GM23338 (cell line): ENCODE data around the gene ME2. TPM values are rescaled to one million over a fixed set of nuclear protein-coding genes. Genes with fewer than 3 reads are reported as not detected.

Experiments used
- ATAC-seq: fragments of 200-7000 bp; cut with Tn5 transposase; 3 replicates; pipeline ENCODE4 v1.9.1; 2020
- DNase-seq: peaks from one replicate; pipeline ENCODE4 v3.0.0-alpha.2; 2015; ENCODE audit warnings: low spot score
- H2AFZ ChIP-seq: fragments of 200-600 bp; sonication (generic); 2 replicates; pipeline ENCODE4 v1.8.0; 2016; ENCODE audit warnings: antibody characterized with exemption, mild to moderate bottlenecking, moderate library complexity
- H3F3A ChIP-seq: fragments of 200-600 bp; sonication (generic); replicated peaks from 2 replicates; pipeline ENCODE4 v1.8.0; 2017; ENCODE audit warnings: antibody characterized with exemption, mixed run types, low read depth
- H3K27ac ChIP-seq: fragments of 200-600 bp; sonication (generic); 2 replicates; pipeline ENCODE4 v1.6.1; 2016; ENCODE audit warnings: low read depth
- H3K27me3 ChIP-seq: fragments of 200-600 bp; sonication (generic); 2 replicates; pipeline ENCODE4 v1.8.0; 2016; ENCODE audit warnings: mild to moderate bottlenecking, mixed run types, moderate library complexity; ENCODE audit not compliant: insufficient read depth
- H3K36me3 ChIP-seq: fragments of 200-600 bp; sonication (generic); 2 replicates; pipeline ENCODE4 v1.8.0; 2016; ENCODE audit warnings: mild to moderate bottlenecking; ENCODE audit not compliant: insufficient read depth
- H3K4me1 ChIP-seq: fragments of 200-600 bp; sonication (generic); 2 replicates; pipeline ENCODE4 v1.8.0; 2016; ENCODE audit warnings: mild to moderate bottlenecking, moderate library complexity; ENCODE audit not compliant: insufficient read depth
- H3K4me2 ChIP-seq: fragments of 200-600 bp; sonication (generic); 2 replicates; pipeline ENCODE4 v1.7.1; 2017; ENCODE audit warnings: mixed run types
- H3K4me3 ChIP-seq: fragments of 200-600 bp; sonication (generic); 2 replicates; pipeline ENCODE4 v1.6.1; 2016; ENCODE audit warnings: mixed run types
- H3K79me2 ChIP-seq: fragments of 200-600 bp; sonication (generic); replicated peaks from 2 replicates; pipeline ENCODE4 v1.8.0; 2017; ENCODE audit warnings: mild to moderate bottlenecking; ENCODE audit not compliant: insufficient read depth
- H3K9me2 ChIP-seq: fragments of 200-600 bp; sonication (generic); 2 replicates; pipeline ENCODE4 v1.8.0; 2017; ENCODE audit not compliant: insufficient read depth
- H4K20me1 ChIP-seq: fragments of 200-600 bp; sonication (generic); replicated peaks from 2 replicates; pipeline ENCODE4 v1.8.0; 2017; ENCODE audit warnings: mild to moderate bottlenecking; ENCODE audit not compliant: insufficient read depth
- H3K27ac Mint-ChIP-seq: 2 replicates; pipeline ENCODE4 v1.8.0; 2020; ENCODE audit warnings: inconsistent platforms, mild to moderate bottlenecking, moderate library complexity, mixed read lengths
- H3K27me3 Mint-ChIP-seq: 3 replicates; pipeline ENCODE4 v1.8.0; 2022; ENCODE audit warnings: low read depth, mild to moderate bottlenecking, moderate library complexity, mixed read lengths, inconsistent platforms; ENCODE audit not compliant: insufficient read depth, poor library complexity
- H3K36me3 Mint-ChIP-seq: 3 replicates; pipeline ENCODE4 v1.8.0; 2021; ENCODE audit warnings: low read depth, mild to moderate bottlenecking, inconsistent platforms, moderate library complexity, mixed read lengths
- H3K4me1 Mint-ChIP-seq: 3 replicates; pipeline ENCODE4 v1.8.0; 2020; ENCODE audit warnings: mild to moderate bottlenecking, inconsistent platforms, mixed read lengths
- H3K4me3 Mint-ChIP-seq: 3 replicates; pipeline ENCODE4 v1.8.0; 2021; ENCODE audit warnings: moderate library complexity, mild to moderate bottlenecking, inconsistent platforms, mixed read lengths
- H3K9me3 Mint-ChIP-seq: 3 replicates; pipeline ENCODE4 v1.8.0; 2020; ENCODE audit warnings: moderate library complexity, mild to moderate bottlenecking, inconsistent platforms, mixed read lengths
- CREB1 ChIP-seq: fragments of 250-450 bp; sonication (Bioruptor Pico); IDR thresholded peaks from 2 replicates; pipeline ENCODE4 v1.5.0; 2020; ENCODE audit warnings: low read depth, mild to moderate bottlenecking, moderate library complexity
- EZH2 ChIP-seq: fragments of 200-600 bp; sonication (generic); IDR thresholded peaks from one replicate; pipeline ENCODE4 v1.8.0; 2017; ENCODE audit warnings: antibody characterized with exemption, mild to moderate bottlenecking, low read depth; ENCODE audit not compliant: unreplicated experiment
- NANOG ChIP-seq: IDR thresholded peaks from 2 replicates; pipeline ENCODE4 v1.6.1; 2016; ENCODE audit warnings: antibody characterized with exemption, borderline replicate concordance
- POLR2AphosphoS5 ChIP-seq: IDR thresholded peaks from 2 replicates; pipeline ENCODE4 v1.6.1; 2016; ENCODE audit warnings: antibody characterized with exemption, low read depth
- STAT1 ChIP-seq: IDR thresholded peaks from one replicate; pipeline ENCODE4 v1.6.1; 2016; ENCODE audit warnings: antibody characterized with exemption; ENCODE audit not compliant: unreplicated experiment
- ZNF114 ChIP-seq: fragments of 250-450 bp; sonication (Bioruptor Pico); IDR thresholded peaks from 2 replicates; pipeline ENCODE4 v1.5.0; 2020; ENCODE audit warnings: mild to moderate bottlenecking, moderate library complexity
- ZNF331 ChIP-seq: fragments of 250-450 bp; sonication (Bioruptor Pico); IDR thresholded peaks from 2 replicates; pipeline ENCODE4 v1.5.0; 2020; ENCODE audit warnings: low read depth, mild to moderate bottlenecking, moderate library complexity
- polyA plus RNA-seq: library from polyadenylated mRNA; unstranded; fragments of >200 nt; fragmentation: Nextera tagmentation; extraction: Ambion mirVana; gene quantifications from 2 replicates; pipeline ENCODE4 v1.2.1, GENCODE V29; 2016
- total RNA-seq: library from RNA; depleted of rRNA; stranded (reverse); fragments of >200 nt; shearing (Covaris generic); gene quantifications from 2 replicates; pipeline ENCODE4 v1.2.3, GENCODE V29; 2014
- TF ChIP-seq, protein P1 (sequence below), 2 experiments: fragments of 200-600 bp in 1 of 2; sonication (generic) in 1 of 2; conservative IDR thresholded peaks; 2 replicates each; pipeline versions ENCODE4 v1.5.1 to v1.6.1; 2016 to 2017; ENCODE audit warnings: antibody characterized with exemption in 2 of 2, low read depth in 2 of 2, mild to moderate bottlenecking in 2 of 2, moderate library complexity in 1 of 2
- TF ChIP-seq, protein P2 (sequence below): IDR thresholded peaks from one replicate; pipeline ENCODE4 v1.6.1; 2018; ENCODE audit warnings: antibody characterized with exemption; ENCODE audit not compliant: unreplicated experiment
- TF ChIP-seq, protein P3 (sequence below): IDR thresholded peaks from 2 replicates; pipeline ENCODE4 v1.6.1; 2016; ENCODE audit warnings: antibody characterized with exemption

ME2 gene
- total and polyA plus RNA-seq, 2 experiments from 2014 or later = 61.0 to 102 TPM

DNA sequence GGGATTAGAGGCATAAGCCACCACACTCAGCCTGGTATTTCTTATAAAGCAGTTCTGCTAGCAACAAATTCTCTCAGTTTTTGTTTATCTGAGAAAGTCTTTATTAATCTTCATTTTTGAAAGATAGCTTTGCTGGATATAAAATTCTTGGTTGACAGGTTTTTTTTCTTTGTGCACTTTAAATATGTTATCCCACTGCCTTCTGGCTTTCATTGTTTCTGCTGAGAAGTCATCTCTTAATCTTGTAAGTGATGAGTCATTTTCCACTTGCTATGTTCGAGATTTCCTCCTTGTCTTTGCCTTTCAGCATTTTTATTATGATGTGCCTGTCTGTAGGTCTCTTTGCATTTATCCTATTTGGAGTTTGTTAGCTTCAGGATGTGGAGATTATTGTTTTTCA lies 83.1 kb downstream of the ME2 start (continued):
- TF ChIP-seq, protein P1, sequence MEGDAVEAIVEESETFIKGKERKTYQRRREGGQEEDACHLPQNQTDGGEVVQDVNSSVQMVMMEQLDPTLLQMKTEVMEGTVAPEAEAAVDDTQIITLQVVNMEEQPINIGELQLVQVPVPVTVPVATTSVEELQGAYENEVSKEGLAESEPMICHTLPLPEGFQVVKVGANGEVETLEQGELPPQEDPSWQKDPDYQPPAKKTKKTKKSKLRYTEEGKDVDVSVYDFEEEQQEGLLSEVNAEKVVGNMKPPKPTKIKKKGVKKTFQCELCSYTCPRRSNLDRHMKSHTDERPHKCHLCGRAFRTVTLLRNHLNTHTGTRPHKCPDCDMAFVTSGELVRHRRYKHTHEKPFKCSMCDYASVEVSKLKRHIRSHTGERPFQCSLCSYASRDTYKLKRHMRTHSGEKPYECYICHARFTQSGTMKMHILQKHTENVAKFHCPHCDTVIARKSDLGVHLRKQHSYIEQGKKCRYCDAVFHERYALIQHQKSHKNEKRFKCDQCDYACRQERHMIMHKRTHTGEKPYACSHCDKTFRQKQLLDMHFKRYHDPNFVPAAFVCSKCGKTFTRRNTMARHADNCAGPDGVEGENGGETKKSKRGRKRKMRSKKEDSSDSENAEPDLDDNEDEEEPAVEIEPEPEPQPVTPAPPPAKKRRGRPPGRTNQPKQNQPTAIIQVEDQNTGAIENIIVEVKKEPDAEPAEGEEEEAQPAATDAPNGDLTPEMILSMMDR (conservative IDR thresholded peaks at IDR 0.05; ENCODE audit: low read depth in 2 of 2) = no peak
- TF ChIP-seq, protein P2, sequence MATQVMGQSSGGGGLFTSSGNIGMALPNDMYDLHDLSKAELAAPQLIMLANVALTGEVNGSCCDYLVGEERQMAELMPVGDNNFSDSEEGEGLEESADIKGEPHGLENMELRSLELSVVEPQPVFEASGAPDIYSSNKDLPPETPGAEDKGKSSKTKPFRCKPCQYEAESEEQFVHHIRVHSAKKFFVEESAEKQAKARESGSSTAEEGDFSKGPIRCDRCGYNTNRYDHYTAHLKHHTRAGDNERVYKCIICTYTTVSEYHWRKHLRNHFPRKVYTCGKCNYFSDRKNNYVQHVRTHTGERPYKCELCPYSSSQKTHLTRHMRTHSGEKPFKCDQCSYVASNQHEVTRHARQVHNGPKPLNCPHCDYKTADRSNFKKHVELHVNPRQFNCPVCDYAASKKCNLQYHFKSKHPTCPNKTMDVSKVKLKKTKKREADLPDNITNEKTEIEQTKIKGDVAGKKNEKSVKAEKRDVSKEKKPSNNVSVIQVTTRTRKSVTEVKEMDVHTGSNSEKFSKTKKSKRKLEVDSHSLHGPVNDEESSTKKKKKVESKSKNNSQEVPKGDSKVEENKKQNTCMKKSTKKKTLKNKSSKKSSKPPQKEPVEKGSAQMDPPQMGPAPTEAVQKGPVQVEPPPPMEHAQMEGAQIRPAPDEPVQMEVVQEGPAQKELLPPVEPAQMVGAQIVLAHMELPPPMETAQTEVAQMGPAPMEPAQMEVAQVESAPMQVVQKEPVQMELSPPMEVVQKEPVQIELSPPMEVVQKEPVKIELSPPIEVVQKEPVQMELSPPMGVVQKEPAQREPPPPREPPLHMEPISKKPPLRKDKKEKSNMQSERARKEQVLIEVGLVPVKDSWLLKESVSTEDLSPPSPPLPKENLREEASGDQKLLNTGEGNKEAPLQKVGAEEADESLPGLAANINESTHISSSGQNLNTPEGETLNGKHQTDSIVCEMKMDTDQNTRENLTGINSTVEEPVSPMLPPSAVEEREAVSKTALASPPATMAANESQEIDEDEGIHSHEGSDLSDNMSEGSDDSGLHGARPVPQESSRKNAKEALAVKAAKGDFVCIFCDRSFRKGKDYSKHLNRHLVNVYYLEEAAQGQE = no peak
- TF ChIP-seq CREB1 (no peak), STAT1 (no peak), NANOG (no peak), ZNF114 (CRISPR knock-in tag) (no peak), EZH2 (no peak)

DNA sequence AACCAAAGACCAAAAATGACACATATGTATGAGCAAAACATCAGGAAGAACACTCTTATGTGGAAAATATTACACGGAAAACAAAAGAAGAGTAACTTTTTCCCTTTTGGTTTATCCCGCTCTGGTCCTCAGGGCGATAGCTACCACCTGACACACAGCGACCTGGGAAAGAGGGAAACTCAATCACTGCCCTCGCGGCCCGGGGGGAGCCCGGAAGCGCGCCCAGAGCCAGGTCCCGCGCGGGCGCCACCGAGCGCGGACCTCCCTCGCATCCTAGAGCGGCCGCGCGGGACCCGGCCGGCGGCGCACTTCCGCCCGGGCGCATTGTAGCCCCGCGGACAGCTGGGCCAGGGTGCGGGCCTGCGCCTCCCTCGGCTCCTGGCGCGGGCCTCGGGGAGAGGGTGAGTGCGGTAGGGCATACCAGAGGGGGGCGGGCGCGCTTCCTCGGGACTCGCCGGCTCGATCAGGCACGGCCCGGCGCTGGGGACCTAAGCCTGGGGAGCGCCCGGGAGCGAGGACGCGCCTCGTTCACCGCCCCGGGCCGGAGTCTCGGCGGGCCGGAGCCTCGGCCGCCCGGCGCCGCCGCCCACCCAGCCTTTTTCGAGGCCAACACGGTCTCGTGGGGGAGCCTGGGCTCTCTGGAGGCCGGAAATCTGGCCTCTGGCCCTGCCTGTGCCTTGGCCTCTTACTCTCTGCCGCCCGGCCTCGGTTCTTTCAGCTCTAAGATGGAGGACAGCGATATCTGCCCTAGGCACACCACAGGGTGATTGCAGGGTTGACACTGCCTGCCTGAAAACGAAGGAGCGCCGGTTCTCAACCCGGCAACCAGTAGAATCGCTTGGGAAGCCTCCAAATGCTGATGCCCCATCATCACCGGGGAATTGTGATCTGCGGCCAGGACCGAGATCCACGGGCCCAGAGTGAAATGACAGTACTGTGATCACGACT lies 89.1 kb downstream of the ME2 start, which contains the start of gene ELAC1:
TSS of gene ELAC1 (plus strand) at position 327 of the 948 bp plus-strand sequence. CDS start 6,365 bp downstream, outside the sequence.
- H3K36me3 Mint-ChIP-seq = peaks cover 12% of the 10 kb centered on the region
- H3F3A ChIP-seq = no peaks in the 10 kb centered on the region
- no peaks in the 10 kb centered on the region; the same call in 1 of the 2 replicates for H3K79me2 ChIP-seq
- peaks cover 19% of the 10 kb centered on the region for H3K4me1 Mint-ChIP-seq
- peak within 1 kb of the TSS; percentile 90 for H3K27ac ChIP-seq
- H3K27ac Mint-ChIP-seq = peak within 1 kb of the TSS; percentile 84; the same call in 1 of the 2 replicates
- peak; percentile 60; the same call in 1 of the 2 replicates for TF ChIP-seq CREB1
- TF ChIP-seq, protein P1 (conservative IDR thresholded peaks at IDR 0.05; ENCODE audit: low read depth in 2 of 2) = no peak
- TF ChIP-seq STAT1 = no peak
- TF ChIP-seq, protein P2 = no peak
- TF ChIP-seq EZH2 = no peak
- TF ChIP-seq POLR2AphosphoS5 = peak; percentile 80
- no peak for TF ChIP-seq NANOG
- TF ChIP-seq ZNF114 (CRISPR knock-in tag) = no peak
- TF ChIP-seq, protein P3, sequence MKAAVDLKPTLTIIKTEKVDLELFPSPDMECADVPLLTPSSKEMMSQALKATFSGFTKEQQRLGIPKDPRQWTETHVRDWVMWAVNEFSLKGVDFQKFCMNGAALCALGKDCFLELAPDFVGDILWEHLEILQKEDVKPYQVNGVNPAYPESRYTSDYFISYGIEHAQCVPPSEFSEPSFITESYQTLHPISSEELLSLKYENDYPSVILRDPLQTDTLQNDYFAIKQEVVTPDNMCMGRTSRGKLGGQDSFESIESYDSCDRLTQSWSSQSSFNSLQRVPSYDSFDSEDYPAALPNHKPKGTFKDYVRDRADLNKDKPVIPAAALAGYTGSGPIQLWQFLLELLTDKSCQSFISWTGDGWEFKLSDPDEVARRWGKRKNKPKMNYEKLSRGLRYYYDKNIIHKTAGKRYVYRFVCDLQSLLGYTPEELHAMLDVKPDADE = peak; percentile 44; the same call in 1 of the 2 replicates
- no peak for TF ChIP-seq ZNF331 (CRISPR knock-in tag)
- peak within 1 kb of the TSS; percentile 88 for H3K4me3 ChIP-seq
- H3K4me2 ChIP-seq = peak within 1 kb of the TSS; percentile 92
- DNase-seq = peak; percentile 86
- H3K4me1 ChIP-seq = peaks cover 23% of the 10 kb centered on the region
- peak within 1 kb of the TSS; percentile 84 for H2AFZ ChIP-seq
- H3K9me2 ChIP-seq = no peaks in the 10 kb centered on the region
- peak; percentile 96 for ATAC-seq
- peaks cover 18% of the 10 kb centered on the region for H3K9me3 Mint-ChIP-seq
- no peaks in the 10 kb centered on the region; the same call in 1 of the 2 replicates for H3K36me3 ChIP-seq
- H3K27me3 ChIP-seq = no peaks in the 10 kb centered on the region
- no peaks in the 10 kb centered on the region for H4K20me1 ChIP-seq
- peaks cover under 1% of the 10 kb centered on the region for H3K27me3 Mint-ChIP-seq
- H3K4me3 Mint-ChIP-seq = peak within 1 kb of the TSS; percentile 95
